ENCODE results near the gene SAA4.

Gene SAA4

GRCh38 chr11:18236664-18237356 is at the start of gene SAA4:
Gene SAA4, minus strand, starts transcription at chr11:18236802. Its CDS starts 876 bp downstream, at chr11:18235926.
- no peak within 1 kb of the TSS for H3K4me2 ChIP-seq (ENCODE audit: low read length)
- H3K36me3 ChIP-seq (ENCODE audit: control insufficient read depth, insufficient read depth, low read length): no peaks in the 10 kb centered on the region
- no peaks in the 10 kb centered on the region for H3K4me1 ChIP-seq
- no peak within 1 kb of the TSS for H3K9ac ChIP-seq
- H3K9me3 ChIP-seq (ENCODE audit: control insufficient read depth, low read length): no peaks in the 10 kb centered on the region
- no peak within 1 kb of the TSS for H3K27ac ChIP-seq
- no peaks in the 10 kb centered on the region for H3K27me3 ChIP-seq (ENCODE audit: control insufficient read depth, insufficient read depth, low read length)
- no peak within 1 kb of the TSS for H2AFZ ChIP-seq
- H3K79me2 ChIP-seq: no peaks in the 10 kb centered on the region
- H3K4me3 ChIP-seq (ENCODE audit: low read depth, low read length): no peak within 1 kb of the TSS
- no peak for TF ChIP-seq CTCF (IDR thresholded peaks at IDR 0.05)

- Histone ChIP-seq H3K9me3 (ENCODE audit: control insufficient read depth, low read length) (no peaks in the 10 kb centered on the region), H3K9ac (no peak overlapping the region), H3K27ac (no peak overlapping the region), H3K4me2 (ENCODE audit: low read length) (no peak overlapping the region), H3K79me2 (no peaks in the 10 kb centered on the region), H3K36me3 (ENCODE audit: control insufficient read depth, insufficient read depth, low read length) (no peaks in the 10 kb centered on the region), H3K4me1 (no peaks in the 10 kb centered on the region), H3K4me3 (ENCODE audit: low read depth, low read length) (no peak overlapping the region), H2AFZ (no peak overlapping the region), H3K27me3 (ENCODE audit: control insufficient read depth, insufficient read depth, low read length) (no peaks in the 10 kb centered on the region)
- no peak for TF ChIP-seq CTCF (IDR thresholded peaks at IDR 0.05)
Measured at GRCh38 chr11:18285841-18286240, 49.2 kb upstream of the SAA4 start.

GRCh38 chr11:18282626-18283025 is 46.0 kb upstream of the SAA4 start:
- Histone ChIP-seq H3K36me3 (ENCODE audit: control insufficient read depth, insufficient read depth, low read length) (no peaks in the 10 kb centered on the region), H2AFZ (no peak overlapping the region), H3K9me3 (ENCODE audit: control insufficient read depth, low read length) (no peaks in the 10 kb centered on the region), H3K4me3 (ENCODE audit: low read depth, low read length) (no peak overlapping the region), H3K27ac (no peak overlapping the region), H3K79me2 (no peaks in the 10 kb centered on the region), H3K4me1 (no peaks in the 10 kb centered on the region), H3K4me2 (ENCODE audit: low read length) (no peak overlapping the region), H3K27me3 (ENCODE audit: control insufficient read depth, insufficient read depth, low read length) (no peaks in the 10 kb centered on the region), H3K9ac (no peak overlapping the region)
- no peak for TF ChIP-seq CTCF (IDR thresholded peaks at IDR 0.05)

- no peak overlapping the region for H3K9ac ChIP-seq
- H3K36me3 ChIP-seq (ENCODE audit: control insufficient read depth, insufficient read depth, low read length): no peaks in the 10 kb centered on the region
- no peaks in the 10 kb centered on the region for H3K9me3 ChIP-seq (ENCODE audit: control insufficient read depth, low read length)
- H3K27ac ChIP-seq: no peak overlapping the region
- H3K4me1 ChIP-seq: no peaks in the 10 kb centered on the region
- TF ChIP-seq CTCF (IDR thresholded peaks at IDR 0.05): no peak
- no peaks in the 10 kb centered on the region for H3K27me3 ChIP-seq (ENCODE audit: control insufficient read depth, insufficient read depth, low read length)
- H3K79me2 ChIP-seq: no peaks in the 10 kb centered on the region
- no peak overlapping the region for H2AFZ ChIP-seq
- no peak overlapping the region for H3K4me2 ChIP-seq (ENCODE audit: low read length)
- no peak overlapping the region for H3K4me3 ChIP-seq (ENCODE audit: low read depth, low read length)
Measured at GRCh38 chr11:18280438-18281045, 43.9 kb upstream of the SAA4 start.
